NOMO-1 treated with dmso at 0.1 percent for 144 hours (cell line): ENCODE data around the gene XCR1.

Source experiments
- DNase-seq: peaks from one replicate; lab custom pipeline; 2025; ENCODE audit not compliant: unreplicated experiment; lab: John Stamatoyannopoulos, UW

The XCR1 gene

GRCh38 chr3:45984331-45985312 lies 42.7 kb downstream of the XCR1 start:
- no peak for DNase-seq

- no peak for DNase-seq
Observed at GRCh38 chr3:45983770-45984169, 43.5 kb downstream of the XCR1 start.

GRCh38 chr3:45981346-45982074 lies 45.8 kb downstream of the XCR1 start:
- no peak for DNase-seq

GRCh38 chr3:45980819-45981218 lies 46.5 kb downstream of the XCR1 start:
- DNase-seq: no peak

- no peak for DNase-seq
Observed at GRCh38 chr3:45980229-45980813, 47.0 kb downstream of the XCR1 start.

- peak; percentile 57 for DNase-seq
Observed at GRCh38 chr3:45979378-45979777, 47.9 kb downstream of the XCR1 start.

GRCh38 chr3:45978006-45978761 lies 49.1 kb downstream of the XCR1 start:
- no peak for DNase-seq

- no peak for DNase-seq
Observed at GRCh38 chr3:45976191-45977091, 50.8 kb downstream of the XCR1 start.

- DNase-seq: no peak
Observed at GRCh38 chr3:45975686-45976085, 51.6 kb downstream of the XCR1 start.

GRCh38 chr3:45974686-45975085 lies 52.6 kb downstream of the XCR1 start:
- no peak for DNase-seq

GRCh38 chr3:45972534-45973402 lies 54.5 kb downstream of the XCR1 start:
- DNase-seq: peak; percentile 97

GRCh38 chr3:45969953-45970352 lies 57.3 kb downstream of the XCR1 start:
- no peak for DNase-seq

- DNase-seq: no peak
Observed at GRCh38 chr3:45969116-45969515, 58.2 kb downstream of the XCR1 start.

GRCh38 chr3:45968706-45969105 lies 58.6 kb downstream of the XCR1 start:
- DNase-seq: no peak

- DNase-seq: no peak
Observed at GRCh38 chr3:45968149-45968548, 59.1 kb downstream of the XCR1 start.

- DNase-seq: no peak
Observed at GRCh38 chr3:45967724-45968123, 59.6 kb downstream of the XCR1 start.
